ENCODE measurements around the gene SLC30A7. TPM values are rescaled to one million over a fixed set of nuclear protein-coding genes. Genes with fewer than 3 reads are reported as not detected.

SLC30A7 gene
- total and polyA plus RNA-seq, 2 of the 13 experiments (the other 11 are each of a cell fraction or from before 2014, with no cell fraction given), result 8.3 to 40.8 TPM

- TF ChIP-seq, protein P1, sequence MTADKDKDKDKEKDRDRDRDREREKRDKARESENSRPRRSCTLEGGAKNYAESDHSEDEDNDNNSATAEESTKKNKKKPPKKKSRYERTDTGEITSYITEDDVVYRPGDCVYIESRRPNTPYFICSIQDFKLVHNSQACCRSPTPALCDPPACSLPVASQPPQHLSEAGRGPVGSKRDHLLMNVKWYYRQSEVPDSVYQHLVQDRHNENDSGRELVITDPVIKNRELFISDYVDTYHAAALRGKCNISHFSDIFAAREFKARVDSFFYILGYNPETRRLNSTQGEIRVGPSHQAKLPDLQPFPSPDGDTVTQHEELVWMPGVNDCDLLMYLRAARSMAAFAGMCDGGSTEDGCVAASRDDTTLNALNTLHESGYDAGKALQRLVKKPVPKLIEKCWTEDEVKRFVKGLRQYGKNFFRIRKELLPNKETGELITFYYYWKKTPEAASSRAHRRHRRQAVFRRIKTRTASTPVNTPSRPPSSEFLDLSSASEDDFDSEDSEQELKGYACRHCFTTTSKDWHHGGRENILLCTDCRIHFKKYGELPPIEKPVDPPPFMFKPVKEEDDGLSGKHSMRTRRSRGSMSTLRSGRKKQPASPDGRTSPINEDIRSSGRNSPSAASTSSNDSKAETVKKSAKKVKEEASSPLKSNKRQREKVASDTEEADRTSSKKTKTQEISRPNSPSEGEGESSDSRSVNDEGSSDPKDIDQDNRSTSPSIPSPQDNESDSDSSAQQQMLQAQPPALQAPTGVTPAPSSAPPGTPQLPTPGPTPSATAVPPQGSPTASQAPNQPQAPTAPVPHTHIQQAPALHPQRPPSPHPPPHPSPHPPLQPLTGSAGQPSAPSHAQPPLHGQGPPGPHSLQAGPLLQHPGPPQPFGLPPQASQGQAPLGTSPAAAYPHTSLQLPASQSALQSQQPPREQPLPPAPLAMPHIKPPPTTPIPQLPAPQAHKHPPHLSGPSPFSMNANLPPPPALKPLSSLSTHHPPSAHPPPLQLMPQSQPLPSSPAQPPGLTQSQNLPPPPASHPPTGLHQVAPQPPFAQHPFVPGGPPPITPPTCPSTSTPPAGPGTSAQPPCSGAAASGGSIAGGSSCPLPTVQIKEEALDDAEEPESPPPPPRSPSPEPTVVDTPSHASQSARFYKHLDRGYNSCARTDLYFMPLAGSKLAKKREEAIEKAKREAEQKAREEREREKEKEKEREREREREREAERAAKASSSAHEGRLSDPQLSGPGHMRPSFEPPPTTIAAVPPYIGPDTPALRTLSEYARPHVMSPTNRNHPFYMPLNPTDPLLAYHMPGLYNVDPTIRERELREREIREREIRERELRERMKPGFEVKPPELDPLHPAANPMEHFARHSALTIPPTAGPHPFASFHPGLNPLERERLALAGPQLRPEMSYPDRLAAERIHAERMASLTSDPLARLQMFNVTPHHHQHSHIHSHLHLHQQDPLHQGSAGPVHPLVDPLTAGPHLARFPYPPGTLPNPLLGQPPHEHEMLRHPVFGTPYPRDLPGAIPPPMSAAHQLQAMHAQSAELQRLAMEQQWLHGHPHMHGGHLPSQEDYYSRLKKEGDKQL (CRISPR knock-in tag; IDR thresholded peaks at IDR 0.05; ENCODE audit: low read depth), result no peak
- TF ChIP-seq, protein P2, sequence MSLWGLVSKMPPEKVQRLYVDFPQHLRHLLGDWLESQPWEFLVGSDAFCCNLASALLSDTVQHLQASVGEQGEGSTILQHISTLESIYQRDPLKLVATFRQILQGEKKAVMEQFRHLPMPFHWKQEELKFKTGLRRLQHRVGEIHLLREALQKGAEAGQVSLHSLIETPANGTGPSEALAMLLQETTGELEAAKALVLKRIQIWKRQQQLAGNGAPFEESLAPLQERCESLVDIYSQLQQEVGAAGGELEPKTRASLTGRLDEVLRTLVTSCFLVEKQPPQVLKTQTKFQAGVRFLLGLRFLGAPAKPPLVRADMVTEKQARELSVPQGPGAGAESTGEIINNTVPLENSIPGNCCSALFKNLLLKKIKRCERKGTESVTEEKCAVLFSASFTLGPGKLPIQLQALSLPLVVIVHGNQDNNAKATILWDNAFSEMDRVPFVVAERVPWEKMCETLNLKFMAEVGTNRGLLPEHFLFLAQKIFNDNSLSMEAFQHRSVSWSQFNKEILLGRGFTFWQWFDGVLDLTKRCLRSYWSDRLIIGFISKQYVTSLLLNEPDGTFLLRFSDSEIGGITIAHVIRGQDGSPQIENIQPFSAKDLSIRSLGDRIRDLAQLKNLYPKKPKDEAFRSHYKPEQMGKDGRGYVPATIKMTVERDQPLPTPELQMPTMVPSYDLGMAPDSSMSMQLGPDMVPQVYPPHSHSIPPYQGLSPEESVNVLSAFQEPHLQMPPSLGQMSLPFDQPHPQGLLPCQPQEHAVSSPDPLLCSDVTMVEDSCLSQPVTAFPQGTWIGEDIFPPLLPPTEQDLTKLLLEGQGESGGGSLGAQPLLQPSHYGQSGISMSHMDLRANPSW (CRISPR knock-in tag; IDR thresholded peaks at IDR 0.05; ENCODE audit: borderline replicate concordance), result no peak; the same call in 1 of the 2 replicates
- TF ChIP-seq MIER3 (CRISPR knock-in tag; IDR thresholded peaks at IDR 0.05; ENCODE audit: borderline replicate concordance) (peak; percentile 47; the same call in 1 of the 2 replicates), RARG (CRISPR knock-in tag; IDR thresholded peaks at IDR 0.05; ENCODE audit: low read depth) (no peak), ZNF619 (CRISPR knock-in tag; IDR thresholded peaks at IDR 0.05) (no peak; the same call in 1 of the 2 replicates), ZNF780A (CRISPR knock-in tag; IDR thresholded peaks at IDR 0.05) (0 out of 2 replicates have a peak, but pooled peaks have one; percentile 52), TRAFD1 (CRISPR knock-in tag; IDR thresholded peaks at IDR 0.05; ENCODE audit: borderline replicate concordance) (no peak), ZBTB20 (CRISPR knock-in tag; IDR thresholded peaks at IDR 0.05; ENCODE audit: borderline replicate concordance, low read depth) (peak; percentile 82; the same call in 1 of the 2 replicates), ZNF484 (CRISPR knock-in tag; IDR thresholded peaks at IDR 0.05; ENCODE audit: borderline replicate concordance, low read depth) (no peak), PAX8 (CRISPR knock-in tag; IDR thresholded peaks at IDR 0.05; ENCODE audit: borderline replicate concordance) (no peak), ATF3 (CRISPR knock-in tag; IDR thresholded peaks at IDR 0.05) (peak; percentile 32; the same call in 1 of the 2 replicates), MBNL3 (CRISPR knock-in tag; conservative IDR thresholded peaks at IDR 0.05) (no peak), ZNF543 (CRISPR knock-in tag; IDR thresholded peaks at IDR 0.05) (0 out of 2 replicates have a peak, but pooled peaks have one; percentile 72), CHCHD3 (CRISPR knock-in tag; IDR thresholded peaks at IDR 0.05) (no peak)
- TF ChIP-seq, protein P3, sequence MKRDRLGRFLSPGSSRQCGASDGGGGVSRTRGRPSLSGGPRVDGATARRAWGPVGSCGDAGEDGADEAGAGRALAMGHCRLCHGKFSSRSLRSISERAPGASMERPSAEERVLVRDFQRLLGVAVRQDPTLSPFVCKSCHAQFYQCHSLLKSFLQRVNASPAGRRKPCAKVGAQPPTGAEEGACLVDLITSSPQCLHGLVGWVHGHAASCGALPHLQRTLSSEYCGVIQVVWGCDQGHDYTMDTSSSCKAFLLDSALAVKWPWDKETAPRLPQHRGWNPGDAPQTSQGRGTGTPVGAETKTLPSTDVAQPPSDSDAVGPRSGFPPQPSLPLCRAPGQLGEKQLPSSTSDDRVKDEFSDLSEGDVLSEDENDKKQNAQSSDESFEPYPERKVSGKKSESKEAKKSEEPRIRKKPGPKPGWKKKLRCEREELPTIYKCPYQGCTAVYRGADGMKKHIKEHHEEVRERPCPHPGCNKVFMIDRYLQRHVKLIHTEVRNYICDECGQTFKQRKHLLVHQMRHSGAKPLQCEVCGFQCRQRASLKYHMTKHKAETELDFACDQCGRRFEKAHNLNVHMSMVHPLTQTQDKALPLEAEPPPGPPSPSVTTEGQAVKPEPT (CRISPR knock-in tag; IDR thresholded peaks at IDR 0.05; ENCODE audit: low read depth), result no peak
Measured at GRCh38 chr1:101025657-101026429, 130.0 kb downstream of the SLC30A7 start, which contains the start of gene DPH5 (continued).
